Neural progenitor cell (in vitro differentiated cells): ENCODE data around the gene MFSD12. TPM values are rescaled to one million over a fixed set of nuclear protein-coding genes. Genes with fewer than 3 reads are reported as not detected.
A peak's percentile ranks its signal among the peaks of the same experiment; 100 is the strongest.

Experiments used
- DNase-seq: peaks from one replicate; pipeline ENCODE4 v3.0.0-alpha.2; 2016; ENCODE audit warnings: low spot score
- H2AFZ ChIP-seq: fragments of 200-600 bp; sonication (generic); replicated peaks from 2 replicates; pipeline ENCODE4 v1.6.1; 2016; ENCODE audit warnings: antibody characterized with exemption
- H3F3A ChIP-seq: fragments of 200-600 bp; sonication (generic); 2 replicates; pipeline ENCODE4 v1.6.1; 2016; ENCODE audit warnings: antibody characterized with exemption, low read depth
- H3K27ac ChIP-seq: fragments of 200-600 bp; sonication (generic); 2 replicates; pipeline ENCODE4 v1.5.1; 2016; ENCODE audit warnings: mild to moderate bottlenecking
- H3K27me3 ChIP-seq: fragments of 200-600 bp; sonication (generic); 2 replicates; pipeline ENCODE4 v1.6.1; 2016; ENCODE audit warnings: mild to moderate bottlenecking, moderate library complexity
- H3K36me3 ChIP-seq: fragments of 200-600 bp; sonication (generic); 2 replicates; pipeline ENCODE4 v1.5.1; 2016
- H3K4me1 ChIP-seq: fragments of 200-600 bp; sonication (generic); 2 replicates; pipeline ENCODE4 v1.6.1; 2016; ENCODE audit warnings: mixed run types
- H3K4me2 ChIP-seq: fragments of 200-600 bp; sonication (generic); 2 replicates; pipeline ENCODE4 v1.6.1; 2016
- H3K4me3 ChIP-seq: fragments of 200-600 bp; sonication (generic); 2 replicates; pipeline ENCODE4 v1.5.1; 2016
- H3K79me2 ChIP-seq: fragments of 200-600 bp; sonication (generic); 2 replicates; pipeline ENCODE4 v1.6.1; 2016; ENCODE audit warnings: low read depth
- H3K9ac ChIP-seq: fragments of 200-600 bp; sonication (generic); 2 replicates; pipeline ENCODE4 v1.6.1; 2016
- H3K9me3 ChIP-seq: fragments of 200-600 bp; sonication (generic); 2 replicates; pipeline ENCODE4 v1.5.1; 2016; ENCODE audit warnings: low read depth
- H4K20me1 ChIP-seq: fragments of 200-600 bp; sonication (generic); 2 replicates; pipeline ENCODE4 v1.6.1; 2016; ENCODE audit warnings: low read depth
- H3K27ac Mint-ChIP-seq: 3 replicates; pipeline ENCODE4 v1.8.0; 2021; ENCODE audit warnings: mixed read lengths
- H3K27me3 Mint-ChIP-seq: 2 replicates; pipeline ENCODE4 v1.8.0; 2022; ENCODE audit warnings: low read depth, mild to moderate bottlenecking, inconsistent platforms, moderate library complexity, mixed read lengths; ENCODE audit not compliant: insufficient read depth
- H3K36me3 Mint-ChIP-seq: 3 replicates; pipeline ENCODE4 v1.8.0; 2021; ENCODE audit warnings: mixed read lengths
- H3K4me1 Mint-ChIP-seq: 3 replicates; pipeline ENCODE4 v1.8.0; 2021; ENCODE audit warnings: mixed read lengths
- H3K4me3 Mint-ChIP-seq: 3 replicates; pipeline ENCODE4 v1.8.0; 2021; ENCODE audit warnings: mild to moderate bottlenecking, moderate library complexity, mixed read lengths
- H3K9me3 Mint-ChIP-seq: 3 replicates; pipeline ENCODE4 v1.8.0; 2020; ENCODE audit warnings: mixed read lengths
- EZH2 ChIP-seq: fragments of 200-600 bp; sonication (generic); IDR thresholded peaks from 2 replicates; pipeline ENCODE4 v1.6.1; 2017; ENCODE audit warnings: antibody characterized with exemption, mild to moderate bottlenecking, moderate library complexity
- EZH2phosphoT487 ChIP-seq: fragments of 200-600 bp; sonication (generic); IDR thresholded peaks from 2 replicates; pipeline ENCODE4 v1.6.1; 2017; ENCODE audit warnings: antibody characterized with exemption
- total RNA-seq: library from RNA; depleted of rRNA; stranded (reverse); fragments of >200 nt; gene quantifications from 2 replicates; pipeline ENCODE4 v1.2.3, GENCODE V29; 2015; ENCODE audit warnings: low replicate concordance
- TF ChIP-seq, protein P1 (sequence below): fragments of 200-600 bp; sonication (generic); IDR thresholded peaks from 2 replicates; pipeline ENCODE4 v1.5.1; 2017; ENCODE audit warnings: antibody characterized with exemption, mild to moderate bottlenecking

MFSD12 gene
- total RNA-seq, 1 donor from 2014 or later, result 34.1 TPM

DNA sequence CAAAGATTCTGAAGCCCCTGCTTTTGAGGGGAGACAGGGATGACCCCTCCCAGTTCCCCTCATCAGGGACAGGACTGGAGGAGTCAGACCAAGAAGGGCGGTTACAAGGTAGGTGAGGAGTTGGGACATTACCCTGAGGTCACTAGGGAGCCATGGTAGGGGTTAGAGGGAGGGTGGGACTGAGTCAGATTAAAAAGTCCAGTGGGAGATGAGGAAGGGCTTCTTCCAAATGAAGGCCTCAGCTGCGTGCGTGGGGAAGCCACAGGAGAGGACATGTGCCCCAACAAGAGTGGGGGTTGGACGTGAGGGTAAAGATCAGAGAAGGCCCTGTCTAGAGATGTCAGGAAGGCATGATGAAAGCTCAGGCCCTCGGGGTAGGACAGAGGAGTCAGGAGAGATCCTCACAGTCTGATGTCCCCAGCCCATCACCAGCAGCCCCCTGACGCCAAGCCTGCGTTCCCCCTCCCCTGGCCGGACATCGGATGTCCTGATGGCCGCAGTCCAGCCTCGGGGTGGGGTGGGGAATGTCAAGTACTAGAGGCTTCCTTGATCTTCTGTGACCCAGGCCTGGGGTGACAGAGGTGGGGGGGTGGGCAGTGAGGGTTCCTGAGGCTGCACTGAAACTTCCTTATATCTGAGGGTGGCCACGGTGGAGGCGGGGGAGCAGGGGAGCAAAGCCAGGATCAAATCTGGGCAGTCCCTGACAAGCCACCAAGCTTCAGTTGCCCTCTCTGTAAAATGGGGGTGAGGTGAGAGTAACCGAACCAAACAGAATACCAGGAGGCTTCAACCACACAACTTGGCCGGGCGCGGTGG is 6.5 kb upstream of the MFSD12 start:
- Histone ChIP-seq H3K4me1 (no peaks in the 10 kb centered on the region), H3K9me3 (no peaks in the 10 kb centered on the region), H2AFZ (no peak overlapping the region), H3K9ac (no peak overlapping the region), H3K27ac (no peak overlapping the region), H3K79me2 (no peaks in the 10 kb centered on the region), H3K36me3 (no peaks in the 10 kb centered on the region), H3K27me3 (peaks cover 1% of the 10 kb centered on the region), H3F3A (no peaks in the 10 kb centered on the region), H3K4me3 (no peak overlapping the region), H3K4me2 (no peak overlapping the region), H4K20me1 (no peaks in the 10 kb centered on the region)
- Mint-ChIP-seq H3K27ac (no peak overlapping the region), H3K9me3 (no peaks in the 10 kb centered on the region), H3K27me3 (peaks cover 6% of the 10 kb centered on the region), H3K4me1 (peaks cover 4% of the 10 kb centered on the region), H3K4me3 (no peak overlapping the region), H3K36me3 (no peaks in the 10 kb centered on the region)
- TF ChIP-seq EZH2 (no peak), EZH2phosphoT487 (no peak)
- TF ChIP-seq, protein P1, sequence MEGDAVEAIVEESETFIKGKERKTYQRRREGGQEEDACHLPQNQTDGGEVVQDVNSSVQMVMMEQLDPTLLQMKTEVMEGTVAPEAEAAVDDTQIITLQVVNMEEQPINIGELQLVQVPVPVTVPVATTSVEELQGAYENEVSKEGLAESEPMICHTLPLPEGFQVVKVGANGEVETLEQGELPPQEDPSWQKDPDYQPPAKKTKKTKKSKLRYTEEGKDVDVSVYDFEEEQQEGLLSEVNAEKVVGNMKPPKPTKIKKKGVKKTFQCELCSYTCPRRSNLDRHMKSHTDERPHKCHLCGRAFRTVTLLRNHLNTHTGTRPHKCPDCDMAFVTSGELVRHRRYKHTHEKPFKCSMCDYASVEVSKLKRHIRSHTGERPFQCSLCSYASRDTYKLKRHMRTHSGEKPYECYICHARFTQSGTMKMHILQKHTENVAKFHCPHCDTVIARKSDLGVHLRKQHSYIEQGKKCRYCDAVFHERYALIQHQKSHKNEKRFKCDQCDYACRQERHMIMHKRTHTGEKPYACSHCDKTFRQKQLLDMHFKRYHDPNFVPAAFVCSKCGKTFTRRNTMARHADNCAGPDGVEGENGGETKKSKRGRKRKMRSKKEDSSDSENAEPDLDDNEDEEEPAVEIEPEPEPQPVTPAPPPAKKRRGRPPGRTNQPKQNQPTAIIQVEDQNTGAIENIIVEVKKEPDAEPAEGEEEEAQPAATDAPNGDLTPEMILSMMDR, result no peak
- DNase-seq, result no peak

- peak overlapping the region; percentile 39 for H3K9ac ChIP-seq
- Mint-ChIP-seq H3K9me3 (peaks cover 2% of the 10 kb centered on the region), H3K4me1 (peaks cover 24% of the 10 kb centered on the region), H3K36me3 (no peaks in the 10 kb centered on the region), H3K4me3 (peak overlapping the region; percentile 98), H3K27ac (no peak overlapping the region), H3K27me3 (peaks cover 5% of the 10 kb centered on the region)
- peak overlapping the region; percentile 86 for H3K4me2 ChIP-seq
- H3K27ac ChIP-seq, result no peak overlapping the region
- TF ChIP-seq EZH2 (no peak), EZH2phosphoT487 (no peak)
- TF ChIP-seq, protein P1, result no peak
- peaks cover 14% of the 10 kb centered on the region for H3K27me3 ChIP-seq
- H3K79me2 ChIP-seq, result peaks cover 11% of the 10 kb centered on the region
- H3K36me3 ChIP-seq, result no peaks in the 10 kb centered on the region
- H3K4me1 ChIP-seq, result no peaks in the 10 kb centered on the region
- peaks cover 30% of the 10 kb centered on the region for H4K20me1 ChIP-seq
- H3K9me3 ChIP-seq, result no peaks in the 10 kb centered on the region
- no peaks in the 10 kb centered on the region for H3F3A ChIP-seq
- H2AFZ ChIP-seq, result no peak overlapping the region
- DNase-seq, result peak; percentile 67
- H3K4me3 ChIP-seq, result peak overlapping the region; percentile 70
Observed at GRCh38 chr19:3556978-3557460, 367 bp downstream of the MFSD12 start.

GRCh38 chr19:3556423-3556977 is 886 bp downstream of the MFSD12 start:
- H3K4me3 Mint-ChIP-seq, result peak overlapping the region; percentile 98
- peak overlapping the region; percentile 70 for H3K4me3 ChIP-seq
- no peaks in the 10 kb centered on the region for H3K36me3 Mint-ChIP-seq
- peaks cover 24% of the 10 kb centered on the region for H3K4me1 Mint-ChIP-seq
- no peaks in the 10 kb centered on the region for H3K9me3 ChIP-seq
- TF ChIP-seq, protein P1, result no peak
- TF ChIP-seq EZH2phosphoT487, result no peak
- no peak for TF ChIP-seq EZH2
- peak overlapping the region; percentile 39 for H3K9ac ChIP-seq
- H2AFZ ChIP-seq, result no peak overlapping the region
- peaks cover 14% of the 10 kb centered on the region for H3K27me3 ChIP-seq
- peaks cover 11% of the 10 kb centered on the region for H3K79me2 ChIP-seq
- no peaks in the 10 kb centered on the region for H3K36me3 ChIP-seq
- H3K4me1 ChIP-seq, result no peaks in the 10 kb centered on the region
- no peak overlapping the region for H3K27ac ChIP-seq
- peaks cover 30% of the 10 kb centered on the region for H4K20me1 ChIP-seq
- H3K27me3 Mint-ChIP-seq, result peaks cover 5% of the 10 kb centered on the region
- H3F3A ChIP-seq, result no peaks in the 10 kb centered on the region
- H3K27ac Mint-ChIP-seq, result no peak overlapping the region
- peaks cover 2% of the 10 kb centered on the region for H3K9me3 Mint-ChIP-seq
- peak overlapping the region; percentile 86 for H3K4me2 ChIP-seq
- DNase-seq, result no peak
